Small intestine (tissue), 7 donors: ENCODE results near the gene COL23A1. TPM values are rescaled to one million over a fixed set of nuclear protein-coding genes. Genes with fewer than 3 reads are reported as not detected.

Experiments used
- DNase-seq, 2 donors: peaks; one replicate each; pipeline versions ENCODE4 v3.0.0 to v3.0.0-alpha.2; 2013
- FAIRE-seq: peaks from 2 replicates; lab custom pipeline; 2012; peaks lifted over from hg19 to GRCh38; lab: Jason Lieb, UNC
- H3K27ac ChIP-seq, 3 donors: one replicate each; pipeline ENCODE4 v1.5.1; 2013; ENCODE audit warnings: low read length in 2 of 3, mild to moderate bottlenecking in 2 of 3, control low read depth in 1 of 3, inconsistent platforms in 1 of 3, low read depth in 1 of 3, moderate library complexity in 1 of 3
- H3K27me3 ChIP-seq, 3 donors: one replicate each; pipeline ENCODE4 v1.6.1; 2013; ENCODE audit warnings: low read length in 3 of 3, inconsistent platforms in 1 of 3; ENCODE audit not compliant: control insufficient read depth in 3 of 3, insufficient read depth in 3 of 3
- H3K36me3 ChIP-seq, 3 donors: one replicate each; pipeline ENCODE4 v1.6.1; 2013; ENCODE audit warnings: low read length in 3 of 3, inconsistent platforms in 1 of 3, low read depth in 1 of 3, mild to moderate bottlenecking in 1 of 3, moderate library complexity in 1 of 3; ENCODE audit not compliant: control insufficient read depth in 3 of 3, insufficient read depth in 2 of 3
- H3K4me1 ChIP-seq, 3 donors: one replicate each; pipeline ENCODE4 v1.6.1; 2013; ENCODE audit warnings: low read length in 2 of 3, inconsistent platforms in 1 of 3, low read depth in 1 of 3, mild to moderate bottlenecking in 1 of 3, moderate library complexity in 1 of 3; ENCODE audit not compliant: control insufficient read depth in 3 of 3, insufficient read depth in 2 of 3
- H3K4me3 ChIP-seq, 3 donors: one replicate each; pipeline ENCODE4 v1.5.1; 2013; ENCODE audit warnings: low read length in 3 of 3, control low read depth in 1 of 3, inconsistent platforms in 1 of 3, low read depth in 1 of 3, mild to moderate bottlenecking in 1 of 3, moderate library complexity in 1 of 3
- H3K9me3 ChIP-seq, 2 donors: one replicate each; pipeline ENCODE4 v1.6.1; 2013; ENCODE audit warnings: low read depth in 1 of 2, low read length in 1 of 2; ENCODE audit not compliant: control insufficient read depth in 2 of 2, insufficient read depth in 1 of 2
- WGBS, 3 donors: extraction: QIAGEN DNeasy Blood & Tissue Kit; methylation state at CpG; one replicate each; pipeline ENCODE4 v1.1.7; 2013; 5-methylcytosine and 5-hydroxymethylcytosine counted together
- polyA plus RNA-seq, 4 donors: library from polyadenylated mRNA; stranded (reverse) in 3 of 4; unstranded in 1 of 4; fragments of 200-250 nt in 3 of 4; fragments of 120-200 nt in 1 of 4; gene quantifications; one replicate each; pipeline versions ENCODE4 v1.2.1 to v1.2.3, GENCODE V29; 2013
- donor health status: healthy with polysubstance abuse.
- donor health status: control.
- donor health status: control.
- donor health status: Bipolar disorder and iron deficiency.
- donor health status: healthy.

The COL23A1 gene
- polyA plus RNA-seq, 4 donors: 1.4 to 3.2 (median 1.6) TPM; not detected in 1

DNA sequence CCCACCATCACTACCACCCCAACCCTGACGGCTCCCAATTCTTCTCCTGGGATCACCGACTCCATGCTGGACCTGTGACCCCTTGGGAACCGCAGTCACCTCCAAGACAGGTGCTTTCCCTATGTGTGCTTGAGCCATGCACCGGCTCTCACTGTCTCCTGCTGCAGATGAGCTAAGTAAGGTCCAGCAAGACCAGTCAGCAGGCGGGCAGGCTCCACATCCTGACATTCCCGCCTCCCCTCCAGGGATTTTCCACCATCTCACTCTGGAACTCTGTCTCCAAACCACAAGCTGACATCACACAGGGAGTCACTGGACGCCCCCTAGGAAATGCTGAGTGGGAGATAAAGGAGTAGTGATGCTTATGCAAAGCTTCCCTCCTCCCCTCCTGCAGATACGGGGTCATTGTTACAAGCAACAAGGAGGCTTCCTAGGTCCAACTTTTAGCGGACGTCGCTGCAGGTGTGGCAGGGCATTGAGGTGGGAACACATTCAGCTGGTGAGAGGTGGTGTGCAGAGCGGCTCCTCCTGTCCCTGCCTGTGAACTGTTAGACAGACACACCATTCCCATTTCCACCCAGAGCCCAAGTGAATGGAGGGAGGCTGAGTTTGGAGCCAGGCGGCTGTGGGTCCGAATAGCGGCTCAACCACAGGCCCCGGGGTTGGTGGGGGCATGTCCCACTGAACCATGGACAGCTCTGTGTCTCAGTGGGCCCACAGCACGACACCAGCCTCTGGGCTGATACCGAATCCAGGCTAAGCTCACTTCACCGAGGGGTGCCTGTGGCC is 228.3 kb downstream of the COL23A1 start:
- H3K4me3 ChIP-seq: no peak overlapping the region
- FAIRE-seq (no peak), DNase-seq (no peak)
- no peaks in the 10 kb centered on the region for H3K36me3 ChIP-seq
- no peaks in the 10 kb centered on the region for H3K9me3 ChIP-seq
- H3K4me1 ChIP-seq: peaks cover 0 to 4% (median 0%) of the 10 kb centered on the region in 3 donors
- H3K27ac ChIP-seq: no peak overlapping the region
- 70 to 83% (median 71%) methylated on average over 19 of the region's 19 CpGs for WGBS, 3 donors
- H3K27me3 ChIP-seq: peaks cover 0 to 7% (median 4%) of the 10 kb centered on the region in 3 donors

DNA sequence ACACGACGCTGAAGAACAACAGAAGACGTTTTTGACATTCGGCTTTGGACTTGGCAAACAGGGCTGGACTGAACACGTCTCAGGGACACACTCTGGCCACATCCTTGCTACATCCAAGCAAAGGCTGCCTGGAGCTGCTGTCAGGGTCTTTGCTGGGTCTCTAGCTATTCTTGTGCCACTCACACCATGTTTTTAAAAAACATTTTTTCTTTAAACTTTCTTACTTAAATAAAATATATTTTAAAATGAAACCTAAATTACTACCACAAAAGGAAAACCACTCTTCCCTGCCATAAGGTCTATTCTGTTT is 229.3 kb downstream of the COL23A1 start:
- Histone ChIP-seq H3K4me1 (peaks cover 0 to 7% (median 0%) of the 10 kb centered on the region in 3 donors), H3K36me3 (no peaks in the 10 kb centered on the region), H3K9me3 (no peaks in the 10 kb centered on the region), H3K27ac (peak overlapping the region in 1 of 3 donors; percentile 27), H3K4me3 (no peak overlapping the region), H3K27me3 (peaks cover 0 to 13% (median 4%) of the 10 kb centered on the region in 3 donors)
- FAIRE-seq: no peak
- WGBS, 3 donors: 51 to 54% (median 54%) methylated on average over 5 of the region's 5 CpGs
- no peak for DNase-seq

DNA sequence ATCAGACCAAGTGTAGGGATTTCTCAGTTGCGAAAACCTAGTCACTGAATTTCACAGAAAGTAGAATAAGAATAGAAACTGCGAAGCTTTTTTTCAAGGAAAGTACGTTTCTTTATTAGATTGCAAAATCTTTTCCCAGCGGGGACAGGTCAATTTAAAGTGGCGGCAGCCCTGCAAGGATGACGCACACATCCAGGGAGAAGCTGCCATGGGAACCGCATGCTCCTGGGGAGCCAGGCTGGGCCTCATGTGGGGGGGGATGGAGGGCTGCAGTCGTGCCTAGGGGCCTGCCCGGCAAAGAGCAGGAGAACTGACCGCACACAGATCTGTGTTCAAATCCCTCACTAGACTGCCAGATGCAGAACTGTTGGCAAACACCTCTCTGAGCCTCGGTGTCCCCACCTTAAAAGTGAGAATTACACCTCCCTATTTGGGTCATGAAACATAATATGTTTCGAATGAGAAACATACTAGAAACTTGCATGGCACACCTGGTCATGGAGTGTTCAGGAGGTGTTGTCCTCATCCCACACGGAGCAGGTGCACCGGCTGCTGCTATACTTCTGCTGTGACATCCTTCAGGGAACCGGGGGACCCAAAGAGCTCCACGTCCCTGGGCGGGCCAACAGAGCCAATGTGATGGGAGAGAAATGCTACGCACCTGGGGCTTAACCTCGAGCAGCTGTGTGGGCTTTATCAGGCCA is 229.8 kb downstream of the COL23A1 start:
- Histone ChIP-seq H3K9me3 (no peaks in the 10 kb centered on the region), H3K27ac (peak overlapping the region in 1 of 3 donors; percentile 27), H3K27me3 (peaks cover 0 to 13% (median 4%) of the 10 kb centered on the region in 3 donors), H3K36me3 (no peaks in the 10 kb centered on the region), H3K4me3 (no peak overlapping the region), H3K4me1 (peaks cover 0 to 7% (median 0%) of the 10 kb centered on the region in 3 donors)
- FAIRE-seq (no peak), DNase-seq (no peak)
- 74 to 81% (median 77%) methylated on average over 19 of the region's 19 CpGs for WGBS, 3 donors

DNA sequence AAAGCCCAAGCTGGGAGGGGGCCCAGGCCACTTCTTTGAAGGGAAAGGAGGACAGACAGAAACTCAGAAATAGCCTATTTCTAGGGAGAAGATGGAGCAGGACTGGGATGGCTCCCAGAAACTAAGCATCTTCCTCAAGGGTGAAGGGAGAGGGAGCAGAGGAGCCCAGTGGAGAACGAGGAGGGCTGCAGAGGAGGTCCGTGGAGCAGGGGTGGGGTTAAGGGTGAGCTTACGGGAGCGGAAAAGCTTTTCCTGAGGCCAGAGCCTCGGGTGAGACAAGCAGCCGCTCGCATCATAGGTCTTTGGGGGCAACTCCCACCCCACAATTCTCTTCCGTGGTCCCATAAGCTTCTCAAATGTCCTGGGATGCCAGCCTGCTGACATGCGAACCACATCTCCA is 230.5 kb downstream of the COL23A1 start:
- no peak overlapping the region for H3K27ac ChIP-seq
- no peak overlapping the region for H3K4me3 ChIP-seq
- peaks cover 0 to 13% (median 4%) of the 10 kb centered on the region in 3 donors for H3K27me3 ChIP-seq
- DNase-seq (no peak), FAIRE-seq (no peak)
- peaks cover 0 to 7% (median 0%) of the 10 kb centered on the region in 3 donors for H3K4me1 ChIP-seq
- no peaks in the 10 kb centered on the region for H3K9me3 ChIP-seq
- 55 to 66% (median 65%) methylated on average over 9 of the region's 9 CpGs for WGBS, 3 donors
- no peaks in the 10 kb centered on the region for H3K36me3 ChIP-seq

DNA sequence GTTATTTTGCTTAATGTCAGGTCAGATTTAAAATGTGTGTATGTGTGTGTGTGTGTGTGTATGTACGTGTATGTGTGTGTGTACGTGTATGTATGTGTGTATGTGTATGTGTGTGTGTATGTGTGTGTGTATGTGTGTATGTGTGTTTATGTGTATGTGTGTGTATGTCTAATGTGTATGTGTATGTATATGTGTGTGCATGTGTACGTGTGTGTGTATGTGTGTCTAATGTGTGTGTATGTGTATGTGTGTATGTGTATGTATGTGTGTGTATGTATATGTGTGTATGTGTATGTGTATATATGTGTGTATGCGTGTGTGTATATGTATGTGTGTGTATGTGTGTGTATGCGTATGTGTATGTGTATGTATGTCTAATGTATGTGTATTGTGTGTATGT is 232.5 kb downstream of the COL23A1 start:
- peaks cover 0 to 7% (median 0%) of the 10 kb centered on the region in 3 donors for H3K4me1 ChIP-seq
- H3K4me3 ChIP-seq: no peak overlapping the region
- no peaks in the 10 kb centered on the region for H3K36me3 ChIP-seq
- peaks cover 0 to 13% (median 4%) of the 10 kb centered on the region in 3 donors for H3K27me3 ChIP-seq
- no peaks in the 10 kb centered on the region for H3K9me3 ChIP-seq
- H3K27ac ChIP-seq: no peak overlapping the region
- 72 to 78% (median 73%) methylated on average over 5 of the region's 5 CpGs for WGBS, 3 donors
- DNase-seq (no peak), FAIRE-seq (no peak)

DNA sequence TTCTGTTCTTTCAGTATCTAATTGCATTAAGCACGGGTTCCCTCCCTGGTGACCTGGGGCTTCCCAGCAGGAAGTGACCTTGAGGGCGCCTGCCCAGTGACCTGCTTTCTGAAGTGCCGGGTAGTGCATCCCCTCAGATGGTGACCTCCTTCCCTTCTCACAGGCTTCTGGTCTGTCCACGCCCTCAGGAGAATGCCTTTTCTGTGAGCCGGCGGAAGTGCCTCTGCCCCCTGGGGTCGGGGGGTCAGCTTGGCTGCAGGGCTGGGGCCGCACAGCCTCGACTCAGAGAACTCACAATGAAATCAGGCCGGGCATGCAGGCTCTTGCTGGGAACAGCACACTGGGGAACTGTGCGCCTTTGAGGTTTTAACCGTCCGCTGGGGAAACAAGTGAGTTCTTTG is 233.1 kb downstream of the COL23A1 start:
- no peaks in the 10 kb centered on the region for H3K36me3 ChIP-seq
- H3K27me3 ChIP-seq: peaks cover 0 to 13% (median 4%) of the 10 kb centered on the region in 3 donors
- no peak for DNase-seq
- peaks cover 0 to 7% (median 0%) of the 10 kb centered on the region in 3 donors for H3K4me1 ChIP-seq
- WGBS, 3 donors: 23 to 29% (median 27%) methylated on average over 13 of the region's 13 CpGs
- H3K27ac ChIP-seq: no peak overlapping the region
- no peaks in the 10 kb centered on the region for H3K9me3 ChIP-seq
- H3K4me3 ChIP-seq: no peak overlapping the region
- no peak for FAIRE-seq

DNA sequence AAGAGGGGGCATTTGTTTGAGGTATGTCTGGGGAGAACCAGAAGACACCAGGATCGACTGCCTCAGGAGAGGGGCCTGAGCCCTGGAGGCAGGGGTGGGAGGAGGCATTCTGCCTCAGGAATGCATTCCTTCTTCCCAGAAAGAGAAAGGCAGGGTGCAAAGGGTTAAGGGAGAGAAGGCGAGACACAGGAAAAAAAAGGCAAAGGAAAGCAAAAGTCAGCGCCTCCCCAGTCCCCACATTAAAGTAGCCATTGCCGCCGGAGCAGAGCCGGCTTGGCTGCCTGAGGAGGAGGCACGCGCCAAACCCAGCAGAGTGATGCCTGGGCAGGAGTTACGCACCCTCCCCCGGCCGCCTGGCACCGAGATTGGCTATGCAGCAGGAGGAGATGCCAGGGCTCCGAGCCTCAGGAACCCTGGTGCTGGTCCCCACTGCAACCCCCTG is 233.7 kb downstream of the COL23A1 start:
- no peak for FAIRE-seq
- H3K9me3 ChIP-seq: no peaks in the 10 kb centered on the region
- H3K27me3 ChIP-seq: peaks cover 0 to 13% (median 4%) of the 10 kb centered on the region in 3 donors
- H3K27ac ChIP-seq: no peak overlapping the region
- no peak overlapping the region for H3K4me3 ChIP-seq
- no peak for DNase-seq
- WGBS, 3 donors: 2 to 3% (median 2%) methylated on average over 13 of the region's 13 CpGs
- no peaks in the 10 kb centered on the region for H3K36me3 ChIP-seq
- peaks cover 0 to 7% (median 0%) of the 10 kb centered on the region in 3 donors for H3K4me1 ChIP-seq

DNA sequence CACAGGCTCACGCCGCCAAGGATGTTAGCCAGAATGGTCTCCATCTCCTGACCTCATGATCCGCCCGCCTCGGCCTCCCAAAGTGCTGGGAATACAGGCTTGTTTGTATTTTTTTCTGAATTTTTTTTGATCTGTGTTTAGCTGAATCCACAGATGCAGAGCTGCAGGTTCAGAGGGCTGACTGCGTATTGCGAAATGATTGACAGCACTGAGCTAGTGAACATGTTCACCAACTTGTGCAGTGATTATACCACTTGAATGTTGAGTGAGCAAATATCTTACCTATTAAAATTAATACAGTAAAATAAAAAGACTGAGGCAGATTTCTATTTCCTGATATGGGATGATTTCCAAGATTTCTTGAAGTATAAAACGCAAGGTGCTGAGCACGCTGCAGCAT is 234.5 kb downstream of the COL23A1 start:
- FAIRE-seq (no peak), DNase-seq (no peak)
- Histone ChIP-seq H3K27ac (no peak overlapping the region), H3K36me3 (no peaks in the 10 kb centered on the region), H3K9me3 (no peaks in the 10 kb centered on the region), H3K4me3 (no peak overlapping the region), H3K27me3 (peaks cover 0 to 11% (median 4%) of the 10 kb centered on the region in 3 donors), H3K4me1 (peaks cover 0 to 7% (median 0%) of the 10 kb centered on the region in 3 donors)
- WGBS, 3 donors: 79 to 84% (median 82%) methylated on average over 9 of the region's 9 CpGs
